Cardiac muscle cell (in vitro differentiated cells and primary cell): ENCODE data around the gene USP32. TPM values are rescaled to one million over a fixed set of nuclear protein-coding genes. Genes with fewer than 3 reads are reported as not detected.
"Not testable (repeated sequence)": the region's sequence is repeated elsewhere in the genome, so short reads cannot be mapped to it uniquely, and the experiment has no call there.

Source experiments
- DNase-seq, 2 donors: peaks; one replicate each; pipeline versions ENCODE4 v3.0.0 to v3.0.0-alpha.2; 2010 to 2017; ENCODE audit warnings: low read depth in 1 of 2, low spot score in 1 of 2
- H3K27ac ChIP-seq: fragments of 200-600 bp; sonication (generic); 2 replicates; pipeline ENCODE4 v1.5.1; 2016
- H3K27me3 ChIP-seq: fragments of 200-600 bp; sonication (generic); 2 replicates; pipeline ENCODE4 v1.6.0; 2016; ENCODE audit warnings: control low read depth
- H3K36me3 ChIP-seq: fragments of 200-600 bp; sonication (generic); 2 replicates; pipeline ENCODE4 v1.5.1; 2016; ENCODE audit warnings: control low read depth
- H3K4me1 ChIP-seq: fragments of 200-600 bp; sonication (generic); 2 replicates; pipeline ENCODE4 v1.8.1; 2017; ENCODE audit warnings: low read depth, mild to moderate bottlenecking, mixed run types
- H3K4me3 ChIP-seq: fragments of 200-600 bp; sonication (generic); 2 replicates; pipeline ENCODE4 v1.5.1; 2016; ENCODE audit warnings: mild to moderate bottlenecking
- H3K9me3 ChIP-seq: fragments of 200-600 bp; sonication (generic); 2 replicates; pipeline ENCODE4 v1.5.1; 2017; ENCODE audit warnings: low read depth, mild to moderate bottlenecking, control low read depth
- CTCF ChIP-seq: IDR thresholded peaks from 2 replicates; pipeline ENCODE4 v1.5.1; 2012; ENCODE audit warnings: low read depth, mild to moderate bottlenecking, low read length
- polyA plus RNA-seq: library from polyadenylated mRNA; unstranded; fragments of >200 nt; fragmentation: Nextera tagmentation; extraction: Ambion mirVana; gene quantifications from 2 replicates; pipeline ENCODE4 v1.2.1, GENCODE V29; 2016
- total RNA-seq: library from RNA; depleted of rRNA; stranded (reverse); fragments of >200 nt; gene quantifications from 2 replicates; pipeline ENCODE4 v1.2.3, GENCODE V29; 2016

Gene USP32
- total and polyA plus RNA-seq, 2 experiments from 2014 or later: 19.7 to 32.2 TPM

GRCh38 chr17:60193482-60193881 lies 198.5 kb downstream of the USP32 start:
- Histone ChIP-seq H3K4me3 (no peak overlapping the region), H3K9me3 (no peaks in the 10 kb centered on the region), H3K27me3 (no peaks in the 10 kb centered on the region), H3K4me1 (no peaks in the 10 kb centered on the region), H3K36me3 (peaks cover 61% of the 10 kb centered on the region), H3K27ac (no peak overlapping the region)
- DNase-seq: no peak
- TF ChIP-seq CTCF: no peak

GRCh38 chr17:60193032-60193431 lies 198.9 kb downstream of the USP32 start:
- not testable (repeated sequence) for DNase-seq, H3K4me3 ChIP-seq, H3K4me1 ChIP-seq, H3K27ac ChIP-seq, H3K27me3 ChIP-seq, H3K9me3 ChIP-seq
- peaks cover 59% of the 10 kb centered on the region for H3K36me3 ChIP-seq

GRCh38 chr17:60190032-60190431 lies 201.9 kb downstream of the USP32 start:
- not testable (repeated sequence) for H3K27me3 ChIP-seq, H3K27ac ChIP-seq, H3K9me3 ChIP-seq, H3K4me1 ChIP-seq, DNase-seq, H3K4me3 ChIP-seq
- peaks cover 39% of the 10 kb centered on the region for H3K36me3 ChIP-seq

- TF ChIP-seq CTCF: no peak
- Histone ChIP-seq H3K27me3 (no peaks in the 10 kb centered on the region), H3K36me3 (peaks cover 35% of the 10 kb centered on the region), H3K9me3 (no peaks in the 10 kb centered on the region), H3K4me3 (no peak overlapping the region), H3K27ac (no peak overlapping the region), H3K4me1 (no peaks in the 10 kb centered on the region)
- no peak for DNase-seq
Observed at GRCh38 chr17:60188759-60189158, 203.2 kb downstream of the USP32 start.

- not testable (repeated sequence) for H3K9me3 ChIP-seq, H3K27me3 ChIP-seq, H3K4me1 ChIP-seq, H3K4me3 ChIP-seq
- H3K36me3 ChIP-seq: peaks cover 32% of the 10 kb centered on the region
- DNase-seq: peak in 1 of 2 donors; percentile 75
- peak overlapping the region; percentile 28 for H3K27ac ChIP-seq
Observed at GRCh38 chr17:60186846-60187745, 204.8 kb downstream of the USP32 start.

- H3K27me3 ChIP-seq, DNase-seq, H3K4me3 ChIP-seq, H3K4me1 ChIP-seq, H3K9me3 ChIP-seq: not testable (repeated sequence)
- peaks cover 30% of the 10 kb centered on the region for H3K36me3 ChIP-seq
- peak overlapping the region; percentile 28 for H3K27ac ChIP-seq
Observed at GRCh38 chr17:60186372-60186771, 205.6 kb downstream of the USP32 start.

- peaks cover 32% of the 10 kb centered on the region for H3K36me3 ChIP-seq
- not testable (repeated sequence) for DNase-seq, H3K4me3 ChIP-seq, H3K4me1 ChIP-seq, H3K27me3 ChIP-seq, H3K9me3 ChIP-seq, H3K27ac ChIP-seq
Observed at GRCh38 chr17:60180380-60180779, 211.6 kb downstream of the USP32 start.

GRCh38 chr17:60178180-60178579 lies 213.8 kb downstream of the USP32 start:
- H3K27ac ChIP-seq, DNase-seq, H3K9me3 ChIP-seq, H3K27me3 ChIP-seq, H3K4me3 ChIP-seq, H3K4me1 ChIP-seq: not testable (repeated sequence)
- H3K36me3 ChIP-seq: peaks cover 25% of the 10 kb centered on the region

- not testable (repeated sequence) for H3K4me3 ChIP-seq, H3K27me3 ChIP-seq, DNase-seq, H3K4me1 ChIP-seq, H3K27ac ChIP-seq, H3K9me3 ChIP-seq
- peaks cover 22% of the 10 kb centered on the region for H3K36me3 ChIP-seq
Observed at GRCh38 chr17:60176763-60177162, 215.2 kb downstream of the USP32 start.
